Gastroesophageal sphincter (tissue), 4 donors: ENCODE data around the gene UVSSA. TPM values are rescaled to one million over a fixed set of nuclear protein-coding genes. Genes with fewer than 3 reads are reported as not detected.

Source experiments
- ATAC-seq: fragments of 150-250 bp; one replicate; pipeline ENCODE4 v1.9.1; 2016; ENCODE audit warnings: mild to moderate bottlenecking, moderate library complexity
- H3K27ac ChIP-seq, 4 donors: fragments of 200-600 bp; sonication (generic) in 3 of 4; 1 replicate in 3 of 4; 2 replicates in 1 of 4; pipeline ENCODE4 v1.5.1; 2016 to 2019
- H3K27me3 ChIP-seq: fragments of 200-600 bp; sonication (generic); one replicate; pipeline ENCODE4 v1.5.1; 2019
- H3K36me3 ChIP-seq, 2 donors: fragments of 200-600 bp; sonication (generic); one replicate each; pipeline ENCODE4 v1.5.1; 2019; ENCODE audit warnings: control low read depth in 1 of 2
- H3K4me1 ChIP-seq, 3 donors: fragments of 200-600 bp; sonication (generic); 1 replicate in 2 of 3; 2 replicates in 1 of 3; pipeline ENCODE4 v1.5.1; 2016 to 2019; ENCODE audit warnings: control low read depth in 2 of 3
- H3K4me3 ChIP-seq, 2 donors: fragments of 200-600 bp; sonication (generic); one replicate each; pipeline ENCODE4 v1.5.1; 2019; ENCODE audit warnings: mild to moderate bottlenecking in 1 of 2, moderate library complexity in 1 of 2
- H3K9me3 ChIP-seq, 3 donors: fragments of 200-600 bp; sonication (generic); one replicate each; pipeline ENCODE4 v1.5.1; 2017 to 2019; ENCODE audit warnings: control low read depth in 2 of 3
- CTCF ChIP-seq, 4 experiments: fragments of 200-600 bp in 2 of 4; fragments of 450-650 bp in 2 of 4; sonication (generic) in 1 of 4; IDR thresholded peaks; one replicate each; pipeline ENCODE4 v1.5.1; 2017 to 2019; ENCODE audit warnings: antibody characterized with exemption in 4 of 4, mild to moderate bottlenecking in 2 of 4, moderate library complexity in 2 of 4
- EP300 ChIP-seq: sonication (generic); formaldehyde crosslinking; IDR thresholded peaks from one replicate; pipeline ENCODE4 v1.6.1; 2017; ENCODE audit warnings: antibody characterized with exemption, mild to moderate bottlenecking
- POLR2A ChIP-seq, 2 donors: fragments of 450-650 bp; IDR thresholded peaks; one replicate each; pipeline ENCODE4 v1.6.1; 2017; ENCODE audit warnings: antibody characterized with exemption in 2 of 2, mild to moderate bottlenecking in 2 of 2, moderate library complexity in 1 of 2
- POLR2AphosphoS5 ChIP-seq: sonication (generic); formaldehyde crosslinking; IDR thresholded peaks from one replicate; pipeline ENCODE4 v1.6.1; 2017; ENCODE audit warnings: antibody characterized with exemption
- WGBS, 2 donors: methylation state at CpG; one replicate each; pipeline ENCODE4 v1.1.5; 2018; ENCODE audit warnings: low coverage in 1 of 2; 5-methylcytosine and 5-hydroxymethylcytosine counted together
- total RNA-seq, 4 donors: library from RNA; depleted of rRNA; stranded (reverse); fragments of >200 nt; gene quantifications; one replicate each; pipeline ENCODE4 v1.1.0, GENCODE V29; 2016

The UVSSA gene
- total RNA-seq, 4 donors from 2014 or later = 3.1 to 24.1 (median 9.9) TPM

GRCh38 chr4:1395941-1396805, 49.2 kb downstream of the UVSSA start:
- Histone ChIP-seq H3K4me1 (no peaks in the 10 kb centered on the region), H3K27ac (no peak overlapping the region), H3K9me3 (peaks cover 0 to 5% (median 0%) of the 10 kb centered on the region in 3 donors), H3K36me3 (peaks cover 0 to 48% of the 10 kb centered on the region in 2 donors), H3K27me3 (peaks cover 27% of the 10 kb centered on the region), H3K4me3 (no peak overlapping the region)
- TF ChIP-seq POLR2A (IDR thresholded peaks at IDR 0.05) (no peak), EP300 (no peak), POLR2AphosphoS5 (no peak), CTCF (IDR thresholded peaks at IDR 0.05) (no peak)
- no peak for ATAC-seq
- 90 to 91% methylated on average over 2 to 6 of the region's 13 CpGs for WGBS, 2 donors

- Histone ChIP-seq H3K36me3 (peaks cover 0 to 40% of the 10 kb centered on the region in 2 donors), H3K9me3 (peaks cover 0 to 5% (median 0%) of the 10 kb centered on the region in 3 donors), H3K4me1 (peaks cover 0 to under 1% (median 0%) of the 10 kb centered on the region in 3 donors), H3K27ac (no peak overlapping the region), H3K27me3 (peaks cover 34% of the 10 kb centered on the region), H3K4me3 (no peak overlapping the region)
- no peak for ATAC-seq
- WGBS, 2 donors = no CpG with 5 or more reads among the region's 11 CpGs
- TF ChIP-seq POLR2AphosphoS5 (no peak), EP300 (no peak), POLR2A (IDR thresholded peaks at IDR 0.05) (no peak), CTCF (IDR thresholded peaks at IDR 0.05) (no peak)
These were observed 49.9 kb downstream of the UVSSA start for GRCh38 chr4:1396806-1397455.

- H3K9me3 ChIP-seq = peaks cover 0 to 2% (median 0%) of the 10 kb centered on the region in 3 donors
- peaks cover 0 to 20% (median 5%) of the 10 kb centered on the region in 3 donors for H3K4me1 ChIP-seq
- 88 to 92% methylated on average over 10 to 11 of the region's 22 CpGs for WGBS, 2 donors
- ATAC-seq = no peak
- TF ChIP-seq POLR2A (IDR thresholded peaks at IDR 0.05) = no peak
- TF ChIP-seq POLR2AphosphoS5 = no peak
- no peak for TF ChIP-seq CTCF (IDR thresholded peaks at IDR 0.05)
- no peak for TF ChIP-seq EP300
- no peak overlapping the region for H3K27ac ChIP-seq
- H3K27me3 ChIP-seq = peaks cover 54% of the 10 kb centered on the region
- H3K36me3 ChIP-seq = peaks cover 0 to 21% of the 10 kb centered on the region in 2 donors
- H3K4me3 ChIP-seq = no peak overlapping the region
These were observed 51.9 kb downstream of the UVSSA start for GRCh38 chr4:1398681-1399507.

GRCh38 chr4:1399508-1400190, 52.6 kb downstream of the UVSSA start:
- Histone ChIP-seq H3K36me3 (peaks cover 0 to 13% of the 10 kb centered on the region in 2 donors), H3K27ac (no peak overlapping the region), H3K4me1 (peaks cover 0 to 28% (median 5%) of the 10 kb centered on the region in 3 donors), H3K27me3 (peaks cover 62% of the 10 kb centered on the region), H3K4me3 (no peak overlapping the region), H3K9me3 (no peaks in the 10 kb centered on the region)
- no peak for ATAC-seq
- WGBS, 2 donors = 92 to 100% methylated on average over 2 to 6 of the region's 15 CpGs
- TF ChIP-seq POLR2AphosphoS5 = no peak
- TF ChIP-seq CTCF (IDR thresholded peaks at IDR 0.05) = no peak
- TF ChIP-seq EP300 = no peak
- no peak for TF ChIP-seq POLR2A (IDR thresholded peaks at IDR 0.05)
